Vagina (tissue), 2 donors: ENCODE measurements around the gene COX17. TPM values are rescaled to one million over a fixed set of nuclear protein-coding genes. Genes with fewer than 3 reads are reported as not detected.

Source experiments
- DNase-seq, 2 donors: peaks; one replicate each; pipeline ENCODE4 v3.0.0-alpha.2; 2017; ENCODE audit errors: extremely low spot score in 2 of 2
- H3K27ac ChIP-seq: fragments of 200-600 bp; sonication (generic); one replicate; pipeline ENCODE4 v1.5.1; 2019
- H3K27me3 ChIP-seq: fragments of 200-600 bp; sonication (generic); one replicate; pipeline ENCODE4 v1.5.1; 2019
- H3K36me3 ChIP-seq, 2 donors: fragments of 200-600 bp; sonication (generic); one replicate each; pipeline ENCODE4 v1.5.1; 2017 to 2019
- H3K4me1 ChIP-seq: fragments of 200-600 bp; sonication (generic); one replicate; pipeline ENCODE4 v1.5.1; 2019
- H3K4me3 ChIP-seq, 2 donors: fragments of 200-600 bp; sonication (generic); 1 replicate in 1 of 2; 2 replicates in 1 of 2; pipeline ENCODE4 v1.5.1; 2016 to 2019
- H3K9me3 ChIP-seq: fragments of 200-600 bp; sonication (generic); one replicate; pipeline ENCODE4 v1.5.1; 2019
- POLR2A ChIP-seq, 2 donors: fragments of 450-650 bp; IDR thresholded peaks; one replicate each; pipeline ENCODE4 v1.6.1; 2017; ENCODE audit warnings: antibody characterized with exemption in 2 of 2, mild to moderate bottlenecking in 2 of 2, moderate library complexity in 2 of 2
- POLR2AphosphoS5 ChIP-seq, 2 donors: sonication (generic); formaldehyde crosslinking; IDR thresholded peaks; one replicate each; pipeline ENCODE4 v1.9.0; 2017; ENCODE audit warnings: antibody characterized with exemption in 2 of 2, mild to moderate bottlenecking in 2 of 2, low read depth in 1 of 2; ENCODE audit not compliant: insufficient read depth in 1 of 2
- intact Hi-C: fragments of 100-400 bp; cut with DNase I; formaldehyde crosslinking; loops from one replicate; pipeline ENCODE4 v1.15.1; 2023
- total RNA-seq: library from RNA; depleted of rRNA; stranded (reverse); fragments of >200 nt; gene quantifications from one replicate; pipeline ENCODE4 v1.2.3, GENCODE V29; 2016
- TF ChIP-seq, protein P1 (sequence below), 3 experiments: fragments of 450-650 bp in 2 of 3; fragments of 200-600 bp in 1 of 3; sonication (generic) in 1 of 3; IDR thresholded peaks; one replicate each; pipeline ENCODE4 v1.5.1; 2017 to 2019; ENCODE audit warnings: antibody characterized with exemption in 3 of 3, mild to moderate bottlenecking in 2 of 3, moderate library complexity in 2 of 3

Gene COX17
- total RNA-seq, 1 donor from 2014 or later, result 27.3 TPM

DNA sequence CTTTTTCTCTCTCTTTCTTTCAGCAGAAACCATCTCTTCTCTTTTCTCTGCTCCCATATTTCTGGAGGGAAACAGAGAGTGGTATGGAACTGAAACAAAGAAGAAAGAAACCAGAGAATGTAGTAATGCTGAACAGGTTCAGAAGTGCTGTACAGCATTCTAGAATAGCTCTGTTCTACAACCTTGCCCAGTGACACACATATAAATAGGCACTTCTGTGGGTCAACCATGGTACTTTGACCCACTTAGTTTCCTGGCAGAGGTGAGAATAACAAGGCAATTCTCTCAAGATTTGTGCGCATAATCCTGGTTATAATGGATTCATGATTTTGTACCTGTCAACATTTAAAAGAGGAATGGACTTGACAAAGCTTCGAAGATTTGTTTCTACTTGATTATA is 37.9 kb upstream of the COX17 start:
- TF ChIP-seq, protein P1, sequence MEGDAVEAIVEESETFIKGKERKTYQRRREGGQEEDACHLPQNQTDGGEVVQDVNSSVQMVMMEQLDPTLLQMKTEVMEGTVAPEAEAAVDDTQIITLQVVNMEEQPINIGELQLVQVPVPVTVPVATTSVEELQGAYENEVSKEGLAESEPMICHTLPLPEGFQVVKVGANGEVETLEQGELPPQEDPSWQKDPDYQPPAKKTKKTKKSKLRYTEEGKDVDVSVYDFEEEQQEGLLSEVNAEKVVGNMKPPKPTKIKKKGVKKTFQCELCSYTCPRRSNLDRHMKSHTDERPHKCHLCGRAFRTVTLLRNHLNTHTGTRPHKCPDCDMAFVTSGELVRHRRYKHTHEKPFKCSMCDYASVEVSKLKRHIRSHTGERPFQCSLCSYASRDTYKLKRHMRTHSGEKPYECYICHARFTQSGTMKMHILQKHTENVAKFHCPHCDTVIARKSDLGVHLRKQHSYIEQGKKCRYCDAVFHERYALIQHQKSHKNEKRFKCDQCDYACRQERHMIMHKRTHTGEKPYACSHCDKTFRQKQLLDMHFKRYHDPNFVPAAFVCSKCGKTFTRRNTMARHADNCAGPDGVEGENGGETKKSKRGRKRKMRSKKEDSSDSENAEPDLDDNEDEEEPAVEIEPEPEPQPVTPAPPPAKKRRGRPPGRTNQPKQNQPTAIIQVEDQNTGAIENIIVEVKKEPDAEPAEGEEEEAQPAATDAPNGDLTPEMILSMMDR (IDR thresholded peaks at IDR 0.05), result no peak
- TF ChIP-seq POLR2AphosphoS5 (IDR thresholded peaks at IDR 0.05; ENCODE audit: insufficient read depth in 1 of 2, low read depth in 1 of 2) (no peak), POLR2A (IDR thresholded peaks at IDR 0.05) (no peak)
- Histone ChIP-seq H3K9me3 (no peaks in the 10 kb centered on the region), H3K36me3 (no peaks in the 10 kb centered on the region), H3K4me1 (no peaks in the 10 kb centered on the region), H3K27ac (no peak overlapping the region), H3K4me3 (no peak overlapping the region), H3K27me3 (no peaks in the 10 kb centered on the region)
- DNase-seq, result no peak
- intact Hi-C loops, result no loop called here

DNA sequence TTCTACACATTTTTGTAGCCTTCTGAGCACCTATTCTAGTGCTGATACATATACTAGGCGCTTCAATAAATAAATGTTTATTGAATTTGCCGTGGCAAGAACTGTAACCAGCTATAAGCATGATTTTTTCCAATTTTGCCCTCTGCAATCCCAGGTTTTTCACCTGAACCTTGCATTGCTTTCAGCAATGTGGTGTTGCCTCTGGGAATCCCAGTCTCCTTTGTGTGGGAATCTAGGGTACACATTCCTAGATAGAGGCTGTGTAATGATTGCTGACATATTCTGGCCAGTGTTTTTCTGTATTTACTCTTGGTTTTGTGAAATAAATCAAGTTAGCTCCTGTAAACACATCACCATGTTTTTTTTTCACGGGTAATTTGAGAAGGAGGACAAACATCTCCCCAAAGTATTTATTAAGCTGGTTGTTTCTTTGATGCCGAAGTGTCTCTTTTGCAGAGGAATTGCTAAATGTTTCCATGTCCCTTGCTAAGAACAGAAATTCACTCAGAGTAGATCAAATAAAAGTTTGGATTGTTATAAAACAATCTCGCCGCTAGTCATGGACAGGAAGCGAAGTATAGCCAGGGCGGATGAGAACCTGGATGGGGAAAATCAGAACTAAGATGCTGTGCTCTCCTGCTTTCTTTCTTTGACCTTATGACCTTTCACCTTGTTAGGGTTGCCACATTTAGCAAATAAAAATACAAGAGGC is 26.8 kb upstream of the COX17 start:
- no peak for DNase-seq
- peaks cover 14% of the 10 kb centered on the region for H3K4me1 ChIP-seq
- peak overlapping the region; percentile 57 to 64 for H3K4me3 ChIP-seq
- H3K9me3 ChIP-seq, result no peaks in the 10 kb centered on the region
- TF ChIP-seq POLR2AphosphoS5 (IDR thresholded peaks at IDR 0.05; ENCODE audit: insufficient read depth in 1 of 2, low read depth in 1 of 2) (no peak), POLR2A (IDR thresholded peaks at IDR 0.05) (no peak)
- no peak overlapping the region for H3K27ac ChIP-seq
- intact Hi-C loops, result no loop called here
- H3K27me3 ChIP-seq, result no peaks in the 10 kb centered on the region
- no peaks in the 10 kb centered on the region for H3K36me3 ChIP-seq

DNA sequence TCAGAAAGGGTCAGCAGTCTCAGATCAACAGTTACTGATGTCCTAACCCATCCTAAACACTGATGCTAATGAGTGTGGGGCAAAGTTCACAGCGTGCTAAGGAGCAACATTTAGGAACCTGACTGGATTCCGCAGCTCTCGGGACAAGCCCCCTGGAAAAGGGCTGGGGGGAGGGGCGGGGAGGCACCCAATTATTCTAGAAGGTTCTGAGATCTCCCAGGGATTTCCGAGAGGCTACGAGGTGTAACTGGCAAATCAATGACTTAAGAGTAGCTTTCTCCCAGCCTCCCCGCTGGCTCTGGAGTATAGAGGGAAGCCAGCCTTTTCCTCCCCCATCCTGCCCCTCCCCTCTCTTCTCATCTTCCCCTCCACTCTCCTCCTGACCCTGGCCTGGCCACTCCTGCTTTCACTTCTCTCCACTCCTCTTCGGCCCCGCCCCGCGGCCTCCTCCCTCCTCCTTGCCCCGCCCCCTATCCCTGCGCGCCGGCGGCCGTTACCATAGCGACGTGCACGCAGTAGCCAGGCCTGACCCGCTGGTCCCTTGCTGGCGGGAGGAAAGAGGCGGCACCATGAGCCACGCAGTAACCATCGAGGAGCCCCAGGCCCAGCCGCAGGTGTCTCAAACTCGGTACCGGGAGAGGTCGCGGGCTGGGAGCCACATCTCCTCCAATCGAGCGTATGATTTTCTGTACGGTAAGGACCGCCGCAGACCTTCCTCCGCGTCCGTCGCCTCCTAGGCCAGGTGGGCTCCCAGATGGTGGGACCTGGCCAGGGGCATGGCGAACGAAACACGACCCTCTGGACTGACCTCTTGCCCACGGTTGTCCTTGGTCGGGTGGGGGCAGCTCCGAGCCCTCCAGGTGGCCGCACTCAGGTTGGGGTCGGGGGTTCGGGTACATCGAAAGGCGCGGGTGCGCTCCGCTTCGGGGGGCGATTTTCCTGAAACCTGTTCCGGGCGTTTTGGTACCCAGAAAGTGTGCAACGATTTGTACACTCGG is 25.6 kb upstream of the COX17 start, which contains the start of gene CFAP91:
TSS of gene CFAP91 (plus strand) at position 493 of the 998 bp plus-strand sequence. CDS start at position 570, 77 bp downstream.
- TF ChIP-seq, protein P1 (IDR thresholded peaks at IDR 0.05), result no peak
- peak; percentile 55 to 65 for TF ChIP-seq POLR2AphosphoS5 (IDR thresholded peaks at IDR 0.05; ENCODE audit: insufficient read depth in 1 of 2, low read depth in 1 of 2)
- intact Hi-C loops, result no loop called here
- peak within 1 kb of the TSS; percentile 72 for H3K27ac ChIP-seq

DNA sequence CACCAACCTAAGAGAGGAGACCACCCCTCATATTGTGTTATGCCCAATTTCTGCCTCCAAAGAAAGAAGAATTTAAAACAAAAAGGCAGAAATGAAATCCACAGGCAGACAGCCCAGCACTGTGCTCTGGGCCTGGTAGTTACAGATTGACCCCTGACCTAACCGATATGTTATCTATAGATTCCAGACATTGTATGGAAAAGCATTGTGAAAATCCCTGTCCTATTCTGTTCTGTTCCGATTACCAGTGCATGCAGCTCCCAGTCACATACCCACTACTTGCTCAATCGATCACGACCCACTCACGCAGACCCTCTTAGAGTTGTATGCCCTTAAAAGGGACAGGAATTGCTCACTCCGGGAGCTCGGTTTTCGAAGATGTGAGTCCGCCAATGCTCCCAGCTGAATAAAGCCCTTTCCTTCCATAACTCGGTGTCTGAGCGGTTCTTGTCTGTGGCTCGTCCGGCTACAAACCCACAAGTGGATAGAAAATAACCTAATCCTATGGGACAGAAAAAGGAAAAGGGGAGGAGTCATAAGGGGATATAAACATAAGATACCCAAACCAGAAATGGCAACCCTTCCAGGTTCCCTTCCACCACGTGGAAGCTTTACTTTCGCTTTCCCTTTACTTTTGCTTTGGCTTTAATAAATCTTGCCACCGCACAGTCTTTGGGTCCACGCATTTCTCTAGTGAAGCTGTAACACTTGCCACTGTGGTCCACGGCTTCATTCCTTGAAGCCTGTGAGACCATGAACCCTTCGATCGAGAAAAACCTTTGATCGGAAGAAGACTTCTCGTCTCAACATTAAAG is 23.9 kb upstream of the COX17 start:
- intact Hi-C loops, result no loop called here
- DNase-seq, result no peak

More for the DNA sequence above, 25.6 kb upstream of the COX17 start, which contains the start of gene CFAP91:
- H3K27me3 ChIP-seq, result no peaks in the 10 kb centered on the region
- no peaks in the 10 kb centered on the region for H3K36me3 ChIP-seq
- DNase-seq, result peak in 1 of 2 donors; percentile 96
- peak within 1 kb of the TSS; percentile 57 to 64 for H3K4me3 ChIP-seq
- no peaks in the 10 kb centered on the region for H3K9me3 ChIP-seq
- peaks cover 14% of the 10 kb centered on the region for H3K4me1 ChIP-seq

More for the DNA sequence above, 23.9 kb upstream of the COX17 start:
- H3K27me3 ChIP-seq, result no peaks in the 10 kb centered on the region
- TF ChIP-seq POLR2A (IDR thresholded peaks at IDR 0.05) (no peak), POLR2AphosphoS5 (IDR thresholded peaks at IDR 0.05; ENCODE audit: insufficient read depth in 1 of 2, low read depth in 1 of 2) (no peak)
- TF ChIP-seq, protein P1 (IDR thresholded peaks at IDR 0.05), result no peak
- H3K4me3 ChIP-seq, result no peak overlapping the region
- no peaks in the 10 kb centered on the region for H3K36me3 ChIP-seq
- H3K27ac ChIP-seq, result no peak overlapping the region
- H3K4me1 ChIP-seq, result peaks cover 14% of the 10 kb centered on the region
- no peaks in the 10 kb centered on the region for H3K9me3 ChIP-seq
